WERI-Rb-1 (cell line): ENCODE results near the gene CMIP.

ENCODE experiments used
- DNase-seq: peaks from one replicate; pipeline ENCODE4 v3.0.0-alpha.2; 2020
- H3K27ac ChIP-seq: fragments of 250-450 bp; sonication (Bioruptor Pico); 2 replicates; pipeline ENCODE4 v1.5.1; 2020; ENCODE audit warnings: mild to moderate bottlenecking, moderate library complexity
- H3K27me3 ChIP-seq: fragments of 250-450 bp; sonication (Bioruptor Pico); 2 replicates; pipeline ENCODE4 v1.5.1; 2021; ENCODE audit warnings: mild to moderate bottlenecking, low read depth, moderate library complexity; ENCODE audit not compliant: insufficient read depth, severe bottlenecking
- H3K36me3 ChIP-seq: fragments of 250-450 bp; sonication (Bioruptor Pico); 2 replicates; pipeline ENCODE4 v1.5.1; 2020; ENCODE audit warnings: mild to moderate bottlenecking, moderate library complexity
- H3K4me3 ChIP-seq: 2 replicates; pipeline ENCODE4 v1.5.1; 2011; ENCODE audit warnings: low read depth, mild to moderate bottlenecking, control low read depth, low read length
- H3K9me3 ChIP-seq: fragments of 250-450 bp; sonication (Bioruptor Pico); 2 replicates; pipeline ENCODE4 v1.5.1; 2021; ENCODE audit warnings: mild to moderate bottlenecking, moderate library complexity; ENCODE audit not compliant: severe bottlenecking
- CTCF ChIP-seq: IDR thresholded peaks from 2 replicates; pipeline ENCODE4 v1.5.1; 2011; ENCODE audit warnings: low read depth, mild to moderate bottlenecking, control low read depth, inconsistent platforms, low read length

The CMIP gene

GRCh38 chr16:81703177-81704155 lies 258.9 kb downstream of the CMIP start:
- Histone ChIP-seq H3K27ac (no peak overlapping the region), H3K4me3 (no peak overlapping the region), H3K9me3 (no peaks in the 10 kb centered on the region), H3K27me3 (no peaks in the 10 kb centered on the region), H3K36me3 (no peaks in the 10 kb centered on the region)
- no peak for DNase-seq
- TF ChIP-seq CTCF = no peak

GRCh38 chr16:81705261-81705660 lies 260.7 kb downstream of the CMIP start:
- DNase-seq = no peak
- H3K27me3 ChIP-seq = no peaks in the 10 kb centered on the region
- H3K36me3 ChIP-seq = no peaks in the 10 kb centered on the region
- no peak overlapping the region for H3K27ac ChIP-seq
- H3K9me3 ChIP-seq = no peaks in the 10 kb centered on the region
- no peak for TF ChIP-seq CTCF
- no peak overlapping the region for H3K4me3 ChIP-seq

- Histone ChIP-seq H3K27me3 (no peaks in the 10 kb centered on the region), H3K27ac (no peak overlapping the region), H3K36me3 (no peaks in the 10 kb centered on the region), H3K9me3 (no peaks in the 10 kb centered on the region), H3K4me3 (no peak overlapping the region)
- no peak for DNase-seq
- TF ChIP-seq CTCF = no peak
Observed at GRCh38 chr16:81706327-81707295, 262.0 kb downstream of the CMIP start.

- H3K9me3 ChIP-seq = no peaks in the 10 kb centered on the region
- H3K27me3 ChIP-seq = no peaks in the 10 kb centered on the region
- DNase-seq = no peak
- no peaks in the 10 kb centered on the region for H3K36me3 ChIP-seq
- H3K27ac ChIP-seq = no peak overlapping the region
- TF ChIP-seq CTCF = no peak
- H3K4me3 ChIP-seq = no peak overlapping the region
Observed at GRCh38 chr16:81707411-81708265, 263.0 kb downstream of the CMIP start.

GRCh38 chr16:81708266-81709015 lies 263.8 kb downstream of the CMIP start:
- H3K9me3 ChIP-seq = no peaks in the 10 kb centered on the region
- no peaks in the 10 kb centered on the region for H3K36me3 ChIP-seq
- H3K27ac ChIP-seq = no peak overlapping the region
- H3K4me3 ChIP-seq = no peak overlapping the region
- DNase-seq = no peak
- no peak for TF ChIP-seq CTCF
- no peaks in the 10 kb centered on the region for H3K27me3 ChIP-seq
